ENCODE measurements around the gene DNM2.
A peak's percentile ranks its signal among the peaks of the same experiment; 100 is the strongest.

DNA sequence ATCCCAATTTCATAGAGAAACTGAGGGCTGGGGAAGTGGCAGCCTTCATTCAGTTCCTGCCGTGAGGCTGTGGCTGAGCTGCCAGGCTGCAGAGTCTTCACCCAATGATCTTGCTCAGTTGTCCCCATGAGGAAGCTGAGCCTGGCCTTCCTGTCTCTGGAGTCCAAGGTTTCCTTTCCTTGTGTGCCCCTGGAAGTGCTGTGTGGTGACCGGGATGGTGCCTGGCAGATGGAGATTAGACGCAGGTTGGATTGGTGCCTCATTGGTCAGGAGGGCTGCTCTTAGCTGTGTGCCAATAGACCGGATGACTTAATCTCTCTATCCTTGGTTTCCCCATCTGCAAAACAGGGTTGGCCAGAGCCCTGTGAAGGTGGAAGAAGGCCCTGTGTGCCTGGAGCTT, 24.6 kb downstream of the DNM2 start:
- TF ChIP-seq, protein P1, sequence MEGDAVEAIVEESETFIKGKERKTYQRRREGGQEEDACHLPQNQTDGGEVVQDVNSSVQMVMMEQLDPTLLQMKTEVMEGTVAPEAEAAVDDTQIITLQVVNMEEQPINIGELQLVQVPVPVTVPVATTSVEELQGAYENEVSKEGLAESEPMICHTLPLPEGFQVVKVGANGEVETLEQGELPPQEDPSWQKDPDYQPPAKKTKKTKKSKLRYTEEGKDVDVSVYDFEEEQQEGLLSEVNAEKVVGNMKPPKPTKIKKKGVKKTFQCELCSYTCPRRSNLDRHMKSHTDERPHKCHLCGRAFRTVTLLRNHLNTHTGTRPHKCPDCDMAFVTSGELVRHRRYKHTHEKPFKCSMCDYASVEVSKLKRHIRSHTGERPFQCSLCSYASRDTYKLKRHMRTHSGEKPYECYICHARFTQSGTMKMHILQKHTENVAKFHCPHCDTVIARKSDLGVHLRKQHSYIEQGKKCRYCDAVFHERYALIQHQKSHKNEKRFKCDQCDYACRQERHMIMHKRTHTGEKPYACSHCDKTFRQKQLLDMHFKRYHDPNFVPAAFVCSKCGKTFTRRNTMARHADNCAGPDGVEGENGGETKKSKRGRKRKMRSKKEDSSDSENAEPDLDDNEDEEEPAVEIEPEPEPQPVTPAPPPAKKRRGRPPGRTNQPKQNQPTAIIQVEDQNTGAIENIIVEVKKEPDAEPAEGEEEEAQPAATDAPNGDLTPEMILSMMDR (IDR thresholded peaks at IDR 0.05) = no peak
- TF ChIP-seq EP300 (IDR thresholded peaks at IDR 0.05) (no peak), POLR2AphosphoS5 (IDR thresholded peaks at IDR 0.05) (peak in 2 of 3 donors; percentile 24 to 34)
